Fibroblast of skin of abdomen (primary cell): ENCODE measurements around the gene GSG1L.
"Not testable (repeated sequence)": the region's sequence is repeated elsewhere in the genome, so short reads cannot be mapped to it uniquely, and the experiment has no call there.

ENCODE experiments used
- DNase-seq: peaks from one replicate; pipeline ENCODE4 v3.0.0-alpha.2; 2013

The GSG1L gene

GRCh38 chr16:27894386-27894785 lies 169.1 kb downstream of the GSG1L start:
- no peak for DNase-seq

- DNase-seq: no peak
Measured at GRCh38 chr16:27892879-27893278, 170.6 kb downstream of the GSG1L start.

GRCh38 chr16:27890866-27891265 lies 172.6 kb downstream of the GSG1L start:
- no peak for DNase-seq

- no peak for DNase-seq
Measured at GRCh38 chr16:27890006-27890405, 173.5 kb downstream of the GSG1L start.

- DNase-seq: no peak
Measured at GRCh38 chr16:27883576-27883975, 179.9 kb downstream of the GSG1L start.

GRCh38 chr16:27880287-27880686 lies 183.2 kb downstream of the GSG1L start:
- DNase-seq: no peak

- DNase-seq: no peak
Measured at GRCh38 chr16:27879601-27880247, 183.8 kb downstream of the GSG1L start.

GRCh38 chr16:27872627-27873026 lies 190.9 kb downstream of the GSG1L start:
- not testable (repeated sequence) for DNase-seq

GRCh38 chr16:27870116-27870798 lies 193.3 kb downstream of the GSG1L start:
- no peak for DNase-seq

- DNase-seq: no peak
Measured at GRCh38 chr16:27869411-27869810, 194.1 kb downstream of the GSG1L start.

GRCh38 chr16:27868180-27868579 lies 195.3 kb downstream of the GSG1L start:
- no peak for DNase-seq

- peak; percentile 44 for DNase-seq
Measured at GRCh38 chr16:27867122-27868110, 196.1 kb downstream of the GSG1L start.

- DNase-seq: no peak
Measured at GRCh38 chr16:27863377-27863776, 200.1 kb downstream of the GSG1L start.

GRCh38 chr16:27862953-27863352 lies 200.6 kb downstream of the GSG1L start:
- no peak for DNase-seq

GRCh38 chr16:27860091-27860490 lies 203.4 kb downstream of the GSG1L start:
- no peak for DNase-seq

GRCh38 chr16:27859020-27859419 lies 204.5 kb downstream of the GSG1L start:
- no peak for DNase-seq

- no peak for DNase-seq
Measured at GRCh38 chr16:27853651-27854050, 209.9 kb downstream of the GSG1L start.

- no peak for DNase-seq
Measured at GRCh38 chr16:27853101-27853500, 210.4 kb downstream of the GSG1L start.

- no peak for DNase-seq
Measured at GRCh38 chr16:27852681-27853080, 210.8 kb downstream of the GSG1L start.

GRCh38 chr16:27852116-27852515 lies 211.4 kb downstream of the GSG1L start:
- no peak for DNase-seq

GRCh38 chr16:27851586-27851985 lies 211.9 kb downstream of the GSG1L start:
- DNase-seq: no peak

GRCh38 chr16:27849621-27850020 lies 213.9 kb downstream of the GSG1L start:
- no peak for DNase-seq

GRCh38 chr16:27847030-27847550 lies 216.4 kb downstream of the GSG1L start:
- peak; percentile 37 for DNase-seq
